SKM-1 treated with dmso at 0.1 percent for 144 hours (cell line): ENCODE results near the gene GRK5.

Experiments
- DNase-seq: peaks from one replicate; lab custom pipeline; 2025; ENCODE audit not compliant: unreplicated experiment; lab: John Stamatoyannopoulos, UW

Gene GRK5

GRCh38 chr10:119415536-119416503 lies 208.4 kb downstream of the GRK5 start:
- no peak for DNase-seq

GRCh38 chr10:119416855-119417254 lies 209.5 kb downstream of the GRK5 start:
- DNase-seq, result peak; percentile 38

- DNase-seq, result no peak
Measured at GRCh38 chr10:119417852-119418251, 210.5 kb downstream of the GRK5 start.

- no peak for DNase-seq
Measured at GRCh38 chr10:119418362-119418761, 211.0 kb downstream of the GRK5 start.

- no peak for DNase-seq
Measured at GRCh38 chr10:119419931-119420330, 212.6 kb downstream of the GRK5 start.

GRCh38 chr10:119420950-119421875 lies 213.8 kb downstream of the GRK5 start:
- no peak for DNase-seq

- no peak for DNase-seq
Measured at GRCh38 chr10:119421891-119422681, 214.7 kb downstream of the GRK5 start.

- no peak for DNase-seq
Measured at GRCh38 chr10:119422682-119423509, 215.5 kb downstream of the GRK5 start.

GRCh38 chr10:119423510-119424257 lies 216.3 kb downstream of the GRK5 start:
- no peak for DNase-seq

GRCh38 chr10:119424258-119424975 lies 217.0 kb downstream of the GRK5 start:
- DNase-seq, result no peak

GRCh38 chr10:119425102-119425880 lies 217.9 kb downstream of the GRK5 start:
- no peak for DNase-seq

GRCh38 chr10:119425881-119426170 lies 218.5 kb downstream of the GRK5 start:
- no peak for DNase-seq

GRCh38 chr10:119426699-119427098 lies 219.3 kb downstream of the GRK5 start:
- no peak for DNase-seq

GRCh38 chr10:119427263-119427864 lies 220.0 kb downstream of the GRK5 start:
- DNase-seq, result no peak

GRCh38 chr10:119428789-119429188 lies 221.4 kb downstream of the GRK5 start:
- DNase-seq, result no peak

GRCh38 chr10:119429771-119430170 lies 222.4 kb downstream of the GRK5 start:
- DNase-seq, result no peak

- no peak for DNase-seq
Measured at GRCh38 chr10:119431034-119431772, 223.8 kb downstream of the GRK5 start.
